AG09309 (cell line): ENCODE data around the gene PCDH15.

Source experiments
- DNase-seq: peaks from one replicate; pipeline ENCODE4 v3.0.0-alpha.2; 2010; ENCODE audit warnings: low read depth
- H3K4me3 ChIP-seq: 2 replicates; pipeline ENCODE4 v1.5.1; 2011; ENCODE audit warnings: mild to moderate bottlenecking, low read depth, low read length, moderate library complexity; ENCODE audit not compliant: control insufficient read depth
- CTCF ChIP-seq: IDR thresholded peaks from 2 replicates; pipeline ENCODE4 v1.5.1; 2011; ENCODE audit warnings: mild to moderate bottlenecking, low read depth, low read length, inconsistent platforms; ENCODE audit not compliant: insufficient read depth, control insufficient read depth; ENCODE audit errors: missing control alignments

PCDH15 gene

GRCh38 chr10:54808186-54808935, 7.3 kb upstream of the PCDH15 start:
- no peak overlapping the region for H3K4me3 ChIP-seq
- no peak for DNase-seq
- no peak for TF ChIP-seq CTCF

- no peak for DNase-seq
- no peak for TF ChIP-seq CTCF
- H3K4me3 ChIP-seq: no peak overlapping the region
These were observed 1.5 kb downstream of the PCDH15 start for GRCh38 chr10:54799506-54799905.

DNA sequence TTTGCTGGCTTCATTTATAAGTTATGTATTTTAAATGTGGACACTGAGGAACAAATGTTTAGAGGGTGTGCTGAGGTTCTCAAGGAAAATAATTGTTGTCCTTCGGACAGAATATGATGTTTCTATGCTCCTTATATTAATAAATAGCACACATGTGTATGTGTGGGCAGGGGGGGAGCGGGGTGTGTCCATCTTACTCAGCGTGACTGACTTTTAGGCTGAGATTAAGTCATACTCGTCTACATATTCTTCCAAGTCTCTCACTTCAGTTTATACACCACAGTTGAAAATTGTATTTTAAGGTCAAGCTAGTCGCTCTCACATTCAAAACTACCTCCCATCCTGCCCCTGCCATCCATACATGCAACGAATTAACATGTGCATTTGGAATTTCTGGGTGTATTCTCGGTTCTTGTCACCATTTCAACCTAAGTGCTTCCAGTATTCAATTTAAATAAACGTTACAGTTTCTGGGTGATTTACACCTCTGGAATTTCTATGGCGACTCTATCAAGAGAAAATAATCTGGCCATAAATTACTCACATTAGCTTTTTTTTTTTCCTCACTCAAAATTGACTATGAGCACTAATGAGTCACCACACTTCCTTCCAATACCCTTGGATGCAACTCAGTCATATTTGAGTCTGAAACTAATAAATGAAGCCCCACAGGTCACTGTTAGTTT, 3.3 kb downstream of the PCDH15 start:
- no peak for TF ChIP-seq CTCF
- no peak for DNase-seq
- H3K4me3 ChIP-seq: no peak overlapping the region

DNA sequence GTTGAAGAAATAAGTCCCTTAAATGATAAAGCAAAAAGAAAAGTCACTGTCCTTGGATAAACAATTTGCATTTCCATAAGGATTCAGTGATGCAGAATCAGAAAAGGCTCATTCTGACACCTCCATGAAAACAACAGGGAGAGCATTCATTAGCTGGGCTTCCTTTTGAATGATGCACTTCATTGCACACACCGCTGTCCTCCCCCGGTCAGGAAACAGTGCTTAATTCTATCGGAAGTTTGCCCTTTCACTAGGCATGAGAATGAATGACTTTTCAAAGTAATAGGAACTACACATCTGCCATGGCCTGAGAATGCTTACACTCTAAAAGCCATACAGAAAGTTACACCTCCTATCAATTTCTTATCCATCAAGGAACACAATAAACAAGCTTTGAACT, 4.2 kb downstream of the PCDH15 start:
- no peak for DNase-seq
- TF ChIP-seq CTCF: no peak

DNA sequence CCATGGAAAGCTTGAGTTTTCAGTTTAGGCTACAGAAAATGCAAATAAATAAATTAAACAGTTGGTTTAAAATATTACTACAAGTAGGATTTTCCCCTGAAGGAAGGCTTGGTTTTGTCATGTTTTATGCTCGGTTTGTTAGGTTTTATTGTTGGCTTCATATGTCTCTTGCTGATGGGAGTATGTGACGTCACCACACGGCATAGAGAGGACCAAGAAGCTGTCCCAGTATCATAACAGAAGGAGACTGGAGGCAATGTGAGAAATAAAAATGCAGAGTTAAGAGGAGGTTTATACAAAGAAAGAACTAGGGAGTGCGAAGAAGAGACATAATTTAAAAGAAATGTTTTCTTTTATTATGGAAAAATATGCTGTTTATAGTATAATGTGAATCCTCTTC, 24.4 kb downstream of the PCDH15 start:
- no peak for DNase-seq
- H3K4me3 ChIP-seq: no peak overlapping the region
- no peak for TF ChIP-seq CTCF

More for the DNA sequence above, 4.2 kb downstream of the PCDH15 start:
- no peak overlapping the region for H3K4me3 ChIP-seq

DNA sequence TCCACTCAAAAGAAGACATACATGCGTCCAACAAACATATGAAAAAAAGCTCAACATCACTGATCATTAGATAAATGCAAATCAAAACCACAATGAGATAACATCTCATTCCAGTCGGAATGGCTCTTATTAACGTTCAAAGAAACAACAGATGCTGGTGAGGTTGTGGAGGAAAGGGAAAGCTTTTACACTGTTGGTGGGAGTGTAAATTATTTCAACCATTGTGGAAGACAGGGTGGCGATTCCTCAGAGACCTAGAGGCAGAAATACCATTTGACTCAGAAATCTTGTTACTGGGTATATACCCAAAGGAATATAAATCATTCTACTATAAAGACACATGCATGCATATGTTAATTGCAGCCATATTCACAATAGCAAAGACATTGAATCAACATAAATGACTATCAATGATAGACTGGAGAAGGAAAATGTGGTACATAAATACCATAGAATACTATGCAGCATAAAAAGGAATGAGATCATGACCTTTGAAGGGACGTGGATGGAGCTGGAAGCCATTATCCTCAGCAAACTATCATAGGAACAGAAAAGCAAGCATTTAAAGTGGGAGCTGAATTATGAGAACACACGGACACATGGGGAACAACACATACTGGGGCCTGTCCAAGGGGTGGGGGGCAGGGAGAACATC, 28.4 kb downstream of the PCDH15 start:
- no peak for DNase-seq

More for the DNA sequence above, 28.4 kb downstream of the PCDH15 start:
- H3K4me3 ChIP-seq: no peak overlapping the region
- TF ChIP-seq CTCF: no peak
